Body of pancreas (tissue), 4 donors: Measurements from ENCODE around the gene SVIP.

Experiments used
- CTCF ChIP-seq, 7 experiments: fragments of 450-650 bp in 4 of 7; fragments of 200-600 bp in 3 of 7; sonication (generic) in 3 of 7; IDR thresholded peaks; one replicate each; pipeline ENCODE4 v1.5.1; 2016 to 2019; ENCODE audit warnings: antibody characterized with exemption in 7 of 7
- POLR2A ChIP-seq, 3 donors: fragments of 450-650 bp; IDR thresholded peaks; one replicate each; pipeline ENCODE4 v1.6.1; 2016; ENCODE audit warnings: antibody characterized with exemption in 3 of 3, mild to moderate bottlenecking in 2 of 3

GRCh38 chr11:22851477-22851876, 21.9 kb upstream of the SVIP start:
- no peak for TF ChIP-seq CTCF (IDR thresholded peaks at IDR 0.05)
- no peak for TF ChIP-seq POLR2A (IDR thresholded peaks at IDR 0.05)
